ENCODE data around the gene HS2ST1. TPM values are rescaled to one million over a fixed set of nuclear protein-coding genes. Genes with fewer than 3 reads are reported as not detected.

Gene HS2ST1
- total and polyA plus RNA-seq, 2 donors (not counting 3 experiments of a cell fraction or from before 2014, with no cell fraction given): 5.5 to 31.2 TPM

GRCh38 chr1:87051965-87052364, 137.5 kb downstream of the HS2ST1 start:
- H3K27ac ChIP-seq (ENCODE audit: insufficient read depth, low read depth, low read length): no peak overlapping the region
- DNase-seq (ENCODE audit: low read depth, low spot score) (no peak), FAIRE-seq (no peak)
- no peak for TF ChIP-seq GATA2 (IDR thresholded peaks at IDR 0.05; ENCODE audit: insufficient read depth, insufficient read length, low read depth, low read length)
- no peak for TF ChIP-seq CTCF (IDR thresholded peaks at IDR 0.05; ENCODE audit: extremely low read depth in 1 of 2, insufficient read depth in 1 of 2, low read depth in 1 of 2, low read length in 2 of 2)
- TF ChIP-seq MYC (IDR thresholded peaks at IDR 0.05; ENCODE audit: low read depth, low read length): no peak
- no peak for TF ChIP-seq POLR2AphosphoS5 (IDR thresholded peaks at IDR 0.05; ENCODE audit: insufficient read depth, low read depth, low read length)
- TF ChIP-seq EZH2 (IDR thresholded peaks at IDR 0.05; ENCODE audit: borderline replicate concordance, low read depth, low read length, severe bottlenecking): no peak
- no peak for TF ChIP-seq MAX (IDR thresholded peaks at IDR 0.05; ENCODE audit: insufficient read depth, insufficient read length)
- no peak for TF ChIP-seq FOS (IDR thresholded peaks at IDR 0.05; ENCODE audit: borderline replicate concordance, insufficient read depth, low read length)
- no peak for TF ChIP-seq JUN (IDR thresholded peaks at IDR 0.05; ENCODE audit: borderline replicate concordance, insufficient read depth, insufficient read length, low read depth)
- no peak for TF ChIP-seq POLR2A (IDR thresholded peaks at IDR 0.05; ENCODE audit: low read depth, low read length)
- H3K4me1 ChIP-seq (ENCODE audit: control insufficient read depth, extremely low read depth, insufficient read depth, low read length): no peaks in the 10 kb centered on the region
- no peak overlapping the region for H2AFZ ChIP-seq (ENCODE audit: low read depth, low read length)
- no peaks in the 10 kb centered on the region for H3K9me1 ChIP-seq (replicated peaks; ENCODE audit: control insufficient read depth, extremely low read depth, insufficient read depth, low read length)
- no peaks in the 10 kb centered on the region for H4K20me1 ChIP-seq (replicated peaks; ENCODE audit: control insufficient read depth, extremely low read depth, insufficient read depth, low read length)
- BruUV-seq (replicated peaks): no TSS peak
- dilution Hi-C loops (cut with MboI; ENCODE audit: extremely low pct_ligation_motif_present, low sequenced_read_pairs) (no loop called here), intact Hi-C loops (cut with micrococcal nuclease) (no loop called here)
- H3K9ac ChIP-seq (replicated peaks; ENCODE audit: extremely low read depth, insufficient read depth, low read length): no peak overlapping the region
- ChIA-PET CTCF (no interaction called here), POLR2A (no interaction called here)
- no peaks in the 10 kb centered on the region for H3K79me2 ChIP-seq (ENCODE audit: control insufficient read depth, insufficient read depth, low read length)
- no peaks in the 10 kb centered on the region for H3K27me3 ChIP-seq (ENCODE audit: control insufficient read depth in 2 of 2, insufficient read depth in 2 of 2, low read length in 2 of 2)
- H3K4me2 ChIP-seq (ENCODE audit: insufficient read depth, low read length): no peak overlapping the region
- no peaks in the 10 kb centered on the region for H3K36me3 ChIP-seq (ENCODE audit: control insufficient read depth in 2 of 2, extremely low read depth in 1 of 2, insufficient read depth in 2 of 2, low read length in 2 of 2)
- no peak overlapping the region for H3K4me3 ChIP-seq (replicated peaks in 1 of 3; ENCODE audit: insufficient read depth in 1 of 3, low read depth in 1 of 3, low read length in 3 of 3)
- no peaks in the 10 kb centered on the region for H3K9me3 ChIP-seq (replicated peaks; ENCODE audit: control insufficient read depth, insufficient read depth, low read length)
